ENCODE data around the gene NFE2L2.

GRCh38 chr2:177263451-177264208, 897 bp downstream of the NFE2L2 start:
- TF ChIP-seq POLR2A (IDR thresholded peaks at IDR 0.05) (peak; percentile 69 to 85), CTCF (IDR thresholded peaks at IDR 0.05 in 4 of 5, conservative IDR thresholded peaks at IDR 0.05 in 1 of 5) (peak; percentile 86 to 98 (median 92))

All from gastrocnemius medialis (tissue), 4 donors.